ENCODE measurements around the gene PAOX.

GRCh38 chr10:133394801-133395221 lies 15.7 kb downstream of the PAOX start:
- TF ChIP-seq POLR2A (IDR thresholded peaks at IDR 0.05) = no peak
- TF ChIP-seq, protein P1, sequence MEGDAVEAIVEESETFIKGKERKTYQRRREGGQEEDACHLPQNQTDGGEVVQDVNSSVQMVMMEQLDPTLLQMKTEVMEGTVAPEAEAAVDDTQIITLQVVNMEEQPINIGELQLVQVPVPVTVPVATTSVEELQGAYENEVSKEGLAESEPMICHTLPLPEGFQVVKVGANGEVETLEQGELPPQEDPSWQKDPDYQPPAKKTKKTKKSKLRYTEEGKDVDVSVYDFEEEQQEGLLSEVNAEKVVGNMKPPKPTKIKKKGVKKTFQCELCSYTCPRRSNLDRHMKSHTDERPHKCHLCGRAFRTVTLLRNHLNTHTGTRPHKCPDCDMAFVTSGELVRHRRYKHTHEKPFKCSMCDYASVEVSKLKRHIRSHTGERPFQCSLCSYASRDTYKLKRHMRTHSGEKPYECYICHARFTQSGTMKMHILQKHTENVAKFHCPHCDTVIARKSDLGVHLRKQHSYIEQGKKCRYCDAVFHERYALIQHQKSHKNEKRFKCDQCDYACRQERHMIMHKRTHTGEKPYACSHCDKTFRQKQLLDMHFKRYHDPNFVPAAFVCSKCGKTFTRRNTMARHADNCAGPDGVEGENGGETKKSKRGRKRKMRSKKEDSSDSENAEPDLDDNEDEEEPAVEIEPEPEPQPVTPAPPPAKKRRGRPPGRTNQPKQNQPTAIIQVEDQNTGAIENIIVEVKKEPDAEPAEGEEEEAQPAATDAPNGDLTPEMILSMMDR (IDR thresholded peaks at IDR 0.05) = no peak

All from testis (tissue), 2 donors.